ENCODE data around the gene HMGCR.

- TF ChIP-seq POLR2A (IDR thresholded peaks at IDR 0.05; ENCODE audit: low read depth) (no peak), POLR2AphosphoS5 (IDR thresholded peaks at IDR 0.05) (no peak), EP300 (IDR thresholded peaks at IDR 0.05) (no peak)
- TF ChIP-seq, protein P1, sequence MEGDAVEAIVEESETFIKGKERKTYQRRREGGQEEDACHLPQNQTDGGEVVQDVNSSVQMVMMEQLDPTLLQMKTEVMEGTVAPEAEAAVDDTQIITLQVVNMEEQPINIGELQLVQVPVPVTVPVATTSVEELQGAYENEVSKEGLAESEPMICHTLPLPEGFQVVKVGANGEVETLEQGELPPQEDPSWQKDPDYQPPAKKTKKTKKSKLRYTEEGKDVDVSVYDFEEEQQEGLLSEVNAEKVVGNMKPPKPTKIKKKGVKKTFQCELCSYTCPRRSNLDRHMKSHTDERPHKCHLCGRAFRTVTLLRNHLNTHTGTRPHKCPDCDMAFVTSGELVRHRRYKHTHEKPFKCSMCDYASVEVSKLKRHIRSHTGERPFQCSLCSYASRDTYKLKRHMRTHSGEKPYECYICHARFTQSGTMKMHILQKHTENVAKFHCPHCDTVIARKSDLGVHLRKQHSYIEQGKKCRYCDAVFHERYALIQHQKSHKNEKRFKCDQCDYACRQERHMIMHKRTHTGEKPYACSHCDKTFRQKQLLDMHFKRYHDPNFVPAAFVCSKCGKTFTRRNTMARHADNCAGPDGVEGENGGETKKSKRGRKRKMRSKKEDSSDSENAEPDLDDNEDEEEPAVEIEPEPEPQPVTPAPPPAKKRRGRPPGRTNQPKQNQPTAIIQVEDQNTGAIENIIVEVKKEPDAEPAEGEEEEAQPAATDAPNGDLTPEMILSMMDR (IDR thresholded peaks at IDR 0.05), result no peak
Measured at GRCh38 chr5:75348241-75348640, 11.2 kb downstream of the HMGCR start.

Data from esophagus muscularis mucosa (tissue), 4 donors.